WI38 (cell line): Measurements from ENCODE around the gene SPATA21.

Experiments
- H3K4me3 ChIP-seq: 2 replicates; pipeline ENCODE4 v1.5.1; 2011; ENCODE audit warnings: low read depth, mild to moderate bottlenecking, control low read depth, low read length
- CTCF ChIP-seq: IDR thresholded peaks from 2 replicates; pipeline ENCODE4 v1.5.1; 2012; ENCODE audit warnings: low read depth, mild to moderate bottlenecking, control low read depth, low read length

Gene SPATA21

GRCh38 chr1:16405441-16405840 lies 31.8 kb downstream of the SPATA21 start:
- H3K4me3 ChIP-seq, result no peak overlapping the region
- no peak for TF ChIP-seq CTCF

- TF ChIP-seq CTCF, result no peak
- no peak overlapping the region for H3K4me3 ChIP-seq
These were observed 34.5 kb downstream of the SPATA21 start for GRCh38 chr1:16402742-16403141.

- no peak for TF ChIP-seq CTCF
These were observed 38.8 kb downstream of the SPATA21 start for GRCh38 chr1:16398371-16398953.

GRCh38 chr1:16397120-16397519 lies 40.1 kb downstream of the SPATA21 start:
- H3K4me3 ChIP-seq, result no peak overlapping the region
- TF ChIP-seq CTCF, result no peak

More at GRCh38 chr1:16398371-16398953, 38.8 kb downstream of the SPATA21 start:
- no peak overlapping the region for H3K4me3 ChIP-seq

- no peak for TF ChIP-seq CTCF
- H3K4me3 ChIP-seq, result no peak overlapping the region
These were observed 40.6 kb downstream of the SPATA21 start for GRCh38 chr1:16396591-16396990.

GRCh38 chr1:16394977-16395376 lies 42.2 kb downstream of the SPATA21 start:
- TF ChIP-seq CTCF, result no peak

GRCh38 chr1:16393570-16394521 lies 43.4 kb downstream of the SPATA21 start:
- TF ChIP-seq CTCF, result no peak
- H3K4me3 ChIP-seq, result no peak overlapping the region

More at GRCh38 chr1:16394977-16395376, 42.2 kb downstream of the SPATA21 start:
- no peak overlapping the region for H3K4me3 ChIP-seq
